Sigmoid colon (tissue), 4 donors: ENCODE measurements around the gene FIG4.
"Not testable (repeated sequence)": the region's sequence is repeated elsewhere in the genome, so short reads cannot be mapped to it uniquely, and the experiment has no call there.

ENCODE experiments used
- EP300 ChIP-seq, 4 donors: sonication (generic); formaldehyde crosslinking; IDR thresholded peaks; one replicate each; pipeline ENCODE4 v1.6.1; 2017; ENCODE audit warnings: antibody characterized with exemption in 4 of 4
- POLR2A ChIP-seq, 2 donors: fragments of 450-650 bp; IDR thresholded peaks; one replicate each; pipeline ENCODE4 v1.6.1; 2016; ENCODE audit warnings: antibody characterized with exemption in 2 of 2, mild to moderate bottlenecking in 2 of 2, moderate library complexity in 2 of 2
- POLR2AphosphoS5 ChIP-seq, 4 donors: sonication (generic); formaldehyde crosslinking; IDR thresholded peaks; one replicate each; pipeline ENCODE4 v1.6.1; 2017; ENCODE audit warnings: antibody characterized with exemption in 4 of 4
- TF ChIP-seq, protein P1 (sequence below), 4 experiments: fragments of 450-650 bp in 3 of 4; fragments of 200-600 bp in 1 of 4; IDR thresholded peaks; one replicate each; pipeline ENCODE4 v1.5.1; 2016 to 2019; ENCODE audit warnings: antibody characterized with exemption in 4 of 4, mild to moderate bottlenecking in 3 of 4, moderate library complexity in 2 of 4

- not testable (repeated sequence) for TF ChIP-seq POLR2A, POLR2AphosphoS5, EP300 (IDR thresholded peaks at IDR 0.05)
- TF ChIP-seq, protein P1, sequence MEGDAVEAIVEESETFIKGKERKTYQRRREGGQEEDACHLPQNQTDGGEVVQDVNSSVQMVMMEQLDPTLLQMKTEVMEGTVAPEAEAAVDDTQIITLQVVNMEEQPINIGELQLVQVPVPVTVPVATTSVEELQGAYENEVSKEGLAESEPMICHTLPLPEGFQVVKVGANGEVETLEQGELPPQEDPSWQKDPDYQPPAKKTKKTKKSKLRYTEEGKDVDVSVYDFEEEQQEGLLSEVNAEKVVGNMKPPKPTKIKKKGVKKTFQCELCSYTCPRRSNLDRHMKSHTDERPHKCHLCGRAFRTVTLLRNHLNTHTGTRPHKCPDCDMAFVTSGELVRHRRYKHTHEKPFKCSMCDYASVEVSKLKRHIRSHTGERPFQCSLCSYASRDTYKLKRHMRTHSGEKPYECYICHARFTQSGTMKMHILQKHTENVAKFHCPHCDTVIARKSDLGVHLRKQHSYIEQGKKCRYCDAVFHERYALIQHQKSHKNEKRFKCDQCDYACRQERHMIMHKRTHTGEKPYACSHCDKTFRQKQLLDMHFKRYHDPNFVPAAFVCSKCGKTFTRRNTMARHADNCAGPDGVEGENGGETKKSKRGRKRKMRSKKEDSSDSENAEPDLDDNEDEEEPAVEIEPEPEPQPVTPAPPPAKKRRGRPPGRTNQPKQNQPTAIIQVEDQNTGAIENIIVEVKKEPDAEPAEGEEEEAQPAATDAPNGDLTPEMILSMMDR (IDR thresholded peaks at IDR 0.05) = not testable (repeated sequence)
Observed at GRCh38 chr6:109744779-109745178, 53.7 kb downstream of the FIG4 start.
